Panc1 (cell line): ENCODE data around the gene HK1. TPM values are rescaled to one million over a fixed set of nuclear protein-coding genes. Genes with fewer than 3 reads are reported as not detected.

Experiments
- ATAC-seq: fragments of 200-7000 bp; cut with Tn5 transposase; 2 replicates; pipeline ENCODE4 v1.9.1; 2020; ENCODE audit warnings: mild to moderate bottlenecking, moderate library complexity
- BruUV-seq: library from RNA; stranded (reverse); fragments of 400-500 nt; replicated peaks from 2 replicates; lab custom pipeline; 2021; lab: Mats Ljungman, UMichigan
- CTCF ChIA-PET: fragments of 300-600 bp; sonication (Branson Sonifier 250); formaldehyde crosslinking; loops from one replicate; lab custom pipeline; 2022; ENCODE audit warnings: antibody characterized with exemption; lab: Charles Lee
- POLR2A ChIA-PET: fragments of 300-600 bp; sonication (Branson Sonifier 250); formaldehyde crosslinking; loops from one replicate; lab custom pipeline; 2022; ENCODE audit warnings: antibody characterized with exemption; lab: Charles Lee
- DNase-seq: peaks from one replicate; pipeline ENCODE4 v3.0.0-alpha.2; 2010; ENCODE audit warnings: low read depth, low spot score
- H3K27ac ChIP-seq: 2 replicates; pipeline ENCODE4 v1.5.1; 2011; ENCODE audit warnings: mild to moderate bottlenecking, low read length, inconsistent platforms
- H3K27me3 ChIP-seq: fragments of 200-500 bp; sonication (Bioruptor generic); 2 replicates; pipeline ENCODE4 v1.6.0; 2014; ENCODE audit warnings: low read length, inconsistent platforms; ENCODE audit not compliant: control insufficient read depth, insufficient read depth
- H3K36me3 ChIP-seq: fragments of 200-500 bp; sonication (Bioruptor generic); 2 replicates; pipeline ENCODE4 v1.5.1; 2014; ENCODE audit warnings: inconsistent platforms, mild to moderate bottlenecking, low read length, moderate library complexity; ENCODE audit not compliant: control insufficient read depth, insufficient read depth
- H3K4me1 ChIP-seq: 2 replicates; pipeline ENCODE4 v1.5.1; 2011; ENCODE audit warnings: inconsistent platforms, mild to moderate bottlenecking, low read length, moderate library complexity; ENCODE audit not compliant: control insufficient read depth, insufficient read depth
- H3K4me3 ChIP-seq, 2 experiments: 2 replicates each; pipeline ENCODE4 v1.5.1; 2011 to 2012; ENCODE audit warnings: low read depth in 2 of 2, low read length in 2 of 2, mild to moderate bottlenecking in 2 of 2, inconsistent platforms in 1 of 2, moderate library complexity in 1 of 2
- H3K9me3 ChIP-seq: fragments of 200-500 bp; sonication (Bioruptor generic); 2 replicates; pipeline ENCODE4 v1.5.1; 2014; ENCODE audit warnings: low read depth, mild to moderate bottlenecking, inconsistent platforms, low read length, moderate library complexity; ENCODE audit not compliant: control insufficient read depth, insufficient read depth
- CTCF ChIP-seq: fragments of 450-650 bp; IDR thresholded peaks from 2 replicates; pipeline ENCODE4 v1.5.1; 2017; ENCODE audit warnings: mild to moderate bottlenecking
- POLR2AphosphoS5 ChIP-seq: IDR thresholded peaks from 2 replicates; pipeline ENCODE4 v1.6.1; 2012; ENCODE audit warnings: mild to moderate bottlenecking, low read depth, low read length, moderate library complexity
- REST ChIP-seq, 2 experiments: IDR thresholded peaks; 2 replicates each; pipeline ENCODE4 v1.6.1; 2011 to 2012; ENCODE audit warnings: low read depth in 2 of 2, control low read depth in 1 of 2, low read length in 1 of 2, mild to moderate bottlenecking in 1 of 2, moderate library complexity in 1 of 2; ENCODE audit not compliant: insufficient read depth in 1 of 2
- SIN3A ChIP-seq: IDR thresholded peaks from 2 replicates; pipeline ENCODE4 v1.6.1; 2012; ENCODE audit warnings: low read depth, mild to moderate bottlenecking, low read length, moderate library complexity, borderline replicate concordance; ENCODE audit not compliant: insufficient read depth
- TCF7L2 ChIP-seq: IDR thresholded peaks from 2 replicates; pipeline ENCODE4 v1.6.1; 2011; ENCODE audit warnings: mild to moderate bottlenecking, low read depth, low read length, inconsistent platforms
- in situ Hi-C: cut with HindIII; loops from 2 replicates; pipeline ENCODE4 v1.10.0; 2016; ENCODE audit warnings: low sequenced_read_pairs, low pct_unique_long_range_greater_than_20kb
- intact Hi-C: fragments of 100-400 bp; cut with micrococcal nuclease; formaldehyde crosslinking; loops from one replicate; pipeline ENCODE4 v1.10.0; 2022; ENCODE audit not compliant: unreplicated experiment
- total RNA-seq: library from RNA; stranded (reverse); gene quantifications from one replicate; pipeline ENCODE4 v1.2.1, GENCODE V29; 2021; ENCODE audit not compliant: unreplicated experiment

The HK1 gene
- total RNA-seq, 1 experiment from 2014 or later: 74.4 TPM

GRCh38 chr10:69311309-69311708 is 33.0 kb downstream of the HK1 start:
- TF ChIP-seq POLR2AphosphoS5: no peak
- no peak for TF ChIP-seq CTCF
- no peak for TF ChIP-seq REST (IDR thresholded peaks at IDR 0.05; ENCODE audit: insufficient read depth in 1 of 2, low read depth in 2 of 2, low read length in 1 of 2)
- no peak for TF ChIP-seq TCF7L2
- no peak for TF ChIP-seq SIN3A
- Histone ChIP-seq H3K9me3 (no peaks in the 10 kb centered on the region), H3K4me3 (no peak overlapping the region), H3K27ac (no peak overlapping the region), H3K4me1 (no peaks in the 10 kb centered on the region), H3K27me3 (no peaks in the 10 kb centered on the region), H3K36me3 (no peaks in the 10 kb centered on the region)
- intact Hi-C loops (no loop called here), in situ Hi-C loops (no loop called here)
- no TSS peak for BruUV-seq
- DNase-seq (no peak), ATAC-seq (no peak)
- ChIA-PET POLR2A (no interaction called here), CTCF (no interaction called here)

GRCh38 chr10:69312528-69312927 is 34.2 kb downstream of the HK1 start:
- H3K9me3 ChIP-seq: no peaks in the 10 kb centered on the region
- peaks cover under 1% of the 10 kb centered on the region for H3K4me1 ChIP-seq
- intact Hi-C loops: no loop called here
- H3K27me3 ChIP-seq: no peaks in the 10 kb centered on the region
- H3K36me3 ChIP-seq: no peaks in the 10 kb centered on the region
- BruUV-seq: no TSS peak
- CTCF ChIA-PET: no interaction called here
- DNase-seq: no peak
- TF ChIP-seq SIN3A: no peak
- no peak for TF ChIP-seq TCF7L2
- TF ChIP-seq CTCF: no peak
- TF ChIP-seq REST (IDR thresholded peaks at IDR 0.05; ENCODE audit: insufficient read depth in 1 of 2, low read depth in 2 of 2, low read length in 1 of 2): no peak
- TF ChIP-seq POLR2AphosphoS5: no peak
- no peak for ATAC-seq
- no peak overlapping the region for H3K4me3 ChIP-seq
- in situ Hi-C loops: no loop called here
- H3K27ac ChIP-seq: no peak overlapping the region
- POLR2A ChIA-PET: interaction anchor here (0.5 to 0.6 kb wide), 3 partner anchors 10 to 96 kb away, joined by 3 to 4 read pairs (median 3); no protein-coding TSS in a partner anchor
